IMR-90 (cell line): ENCODE measurements around the gene NPAS3. TPM values are rescaled to one million over a fixed set of nuclear protein-coding genes. Genes with fewer than 3 reads are reported as not detected.

Experiments
- ATAC-seq: fragments of 200-7000 bp; cut with Tn5 transposase; 2 replicates; pipeline ENCODE4 v1.9.1; 2020; ENCODE audit warnings: low read depth, mild to moderate bottlenecking, moderate library complexity
- BruUV-seq: library from RNA; stranded (reverse); fragments of 400-500 nt; replicated peaks from 2 replicates; lab custom pipeline; 2021; lab: Mats Ljungman, UMichigan
- CTCF ChIA-PET: fragments of 300-600 bp; formaldehyde crosslinking; extraction: SDS; loops from one replicate; lab custom pipeline; 2021; ENCODE audit warnings: antibody characterized with exemption; lab: Yijun Ruan, JAX
- POLR2A ChIA-PET: fragments of 300-600 bp; sonication (Branson Sonifier 250); formaldehyde crosslinking; loops from one replicate; lab custom pipeline; 2022; ENCODE audit warnings: antibody characterized with exemption; ENCODE audit not compliant: unreplicated experiment; lab: Charles Lee
- DNase-seq: peaks from one replicate; pipeline ENCODE4 v3.0.0; 2013
- H2AFZ ChIP-seq: replicated peaks from 2 replicates; pipeline ENCODE3; 2013; ENCODE audit warnings: low read length, mild to moderate bottlenecking; ENCODE audit not compliant: poor library complexity
- H2AK5ac ChIP-seq: 2 replicates; pipeline ENCODE4 v1.6.1; 2013; ENCODE audit warnings: low read depth, low read length, inconsistent platforms
- H2AK9ac ChIP-seq: replicated peaks from 2 replicates; pipeline ENCODE3; 2013; ENCODE audit warnings: mild to moderate bottlenecking, low read depth, low read length, moderate library complexity; ENCODE audit not compliant: poor library complexity
- H2BK120ac ChIP-seq: 2 replicates; pipeline ENCODE4 v1.6.1; 2013; ENCODE audit warnings: low read depth, low read length, inconsistent platforms
- H2BK15ac ChIP-seq: 3 replicates; pipeline ENCODE4 v1.6.1; 2013; ENCODE audit warnings: low read depth, low read length, inconsistent platforms
- H2BK20ac ChIP-seq: 2 replicates; pipeline ENCODE4 v1.6.1; 2013; ENCODE audit warnings: low read depth, mild to moderate bottlenecking, inconsistent platforms, low read length, moderate library complexity
- H2BK5ac ChIP-seq: 2 replicates; pipeline ENCODE4 v1.6.1; 2013; ENCODE audit warnings: mild to moderate bottlenecking, low read depth, low read length, inconsistent platforms; ENCODE audit not compliant: poor library complexity, severe bottlenecking
- H3K14ac ChIP-seq: replicated peaks from 2 replicates; pipeline ENCODE4 v1.6.1; 2013; ENCODE audit warnings: low read depth, low read length, inconsistent platforms
- H3K18ac ChIP-seq: 2 replicates; pipeline ENCODE4 v1.6.1; 2013; ENCODE audit warnings: low read depth, low read length, control low read depth
- H3K23ac ChIP-seq: 2 replicates; pipeline ENCODE4 v1.6.1; 2013; ENCODE audit warnings: low read depth, low read length, inconsistent platforms
- H3K27ac ChIP-seq: 2 replicates; pipeline ENCODE4 v1.5.1; 2013; ENCODE audit warnings: mild to moderate bottlenecking, control low read depth, low read length; ENCODE audit not compliant: insufficient read depth
- H3K27me3 ChIP-seq: 2 replicates; pipeline ENCODE4 v1.6.1; 2013; ENCODE audit warnings: low read length; ENCODE audit not compliant: control insufficient read depth, insufficient read depth
- H3K36me3 ChIP-seq: 2 replicates; pipeline ENCODE4 v1.6.1; 2013; ENCODE audit warnings: low read length, mixed read lengths; ENCODE audit not compliant: control insufficient read depth, insufficient read depth
- H3K4ac ChIP-seq: 2 replicates; pipeline ENCODE4 v1.6.1; 2013; ENCODE audit warnings: low read depth, low read length, inconsistent platforms
- H3K4me1 ChIP-seq: 2 replicates; pipeline ENCODE4 v1.6.1; 2013; ENCODE audit warnings: low read length, mixed read lengths; ENCODE audit not compliant: control insufficient read depth, insufficient read depth
- H3K4me2 ChIP-seq: 2 replicates; pipeline ENCODE4 v1.6.1; 2013; ENCODE audit warnings: low read depth, mild to moderate bottlenecking, control low read depth, low read length, moderate library complexity
- H3K4me3 ChIP-seq: 2 replicates; pipeline ENCODE4 v1.5.1; 2013; ENCODE audit warnings: low read depth, mild to moderate bottlenecking, control low read depth, low read length, moderate library complexity; ENCODE audit not compliant: insufficient read depth
- H3K56ac ChIP-seq: 2 replicates; pipeline ENCODE4 v1.6.1; 2013; ENCODE audit warnings: low read length, inconsistent platforms; ENCODE audit not compliant: insufficient read depth; ENCODE audit errors: extremely low read depth
- H3K79me1 ChIP-seq, 2 experiments: 2 replicates each; pipeline ENCODE4 v1.6.1; 2013; ENCODE audit warnings: low read length in 2 of 2, inconsistent platforms in 1 of 2, low read depth in 1 of 2
- H3K9ac ChIP-seq: 2 replicates; pipeline ENCODE4 v1.6.1; 2013; ENCODE audit warnings: low read depth, low read length, control low read depth
- H3K9me1 ChIP-seq: 2 replicates; pipeline ENCODE4 v1.6.1; 2013; ENCODE audit warnings: low read length, inconsistent platforms; ENCODE audit not compliant: insufficient read depth
- H3K9me3 ChIP-seq: 2 replicates; pipeline ENCODE4 v1.6.1; 2013; ENCODE audit warnings: low read length; ENCODE audit not compliant: control insufficient read depth, insufficient read depth
- H4K20me1 ChIP-seq: 2 replicates; pipeline ENCODE4 v1.6.1; 2013; ENCODE audit warnings: low read length, inconsistent platforms; ENCODE audit not compliant: insufficient read depth
- H4K5ac ChIP-seq: 2 replicates; pipeline ENCODE4 v1.6.1; 2013; ENCODE audit warnings: mild to moderate bottlenecking, low read depth, low read length, control low read depth
- H4K8ac ChIP-seq, 2 experiments: 2 replicates each; pipeline ENCODE4 v1.6.1; 2013; ENCODE audit warnings: low read depth in 2 of 2, low read length in 2 of 2, control low read depth in 1 of 2, inconsistent platforms in 1 of 2
- H4K91ac ChIP-seq: 2 replicates; pipeline ENCODE4 v1.6.1; 2013; ENCODE audit warnings: low read depth, low read length, inconsistent platforms; ENCODE audit not compliant: insufficient read depth
- CHD1 ChIP-seq: IDR thresholded peaks from 2 replicates; pipeline ENCODE4 v1.6.1; 2012; ENCODE audit warnings: low read depth, low read length, improper control_type of control experiment
- FOS ChIP-seq: fragments of 150-350 bp; IDR thresholded peaks from 2 replicates; pipeline ENCODE4 v1.6.1; 2016; ENCODE audit warnings: low read depth, low read length
- MAZ ChIP-seq: IDR thresholded peaks from 2 replicates; pipeline ENCODE4 v1.6.1; 2012; ENCODE audit warnings: low read depth, mild to moderate bottlenecking, low read length, improper control_type of control experiment, moderate library complexity, borderline replicate concordance
- MXI1 ChIP-seq: IDR thresholded peaks from 2 replicates; pipeline ENCODE4 v1.6.1; 2012; ENCODE audit warnings: low read depth, mild to moderate bottlenecking, low read length, moderate library complexity, borderline replicate concordance
- NFE2L2 ChIP-seq: fragments of 150-350 bp; IDR thresholded peaks from 2 replicates; pipeline ENCODE4 v1.6.1; 2016; ENCODE audit warnings: low read depth, mild to moderate bottlenecking, low read length
- POLR2A ChIP-seq: IDR thresholded peaks from 2 replicates; pipeline ENCODE4 v1.6.1; 2012; ENCODE audit warnings: mild to moderate bottlenecking, low read depth, low read length
- RCOR1 ChIP-seq: IDR thresholded peaks from 2 replicates; pipeline ENCODE4 v1.6.1; 2012; ENCODE audit warnings: mild to moderate bottlenecking, low read length, improper control_type of control experiment; ENCODE audit not compliant: insufficient replicate concordance
- RFX5 ChIP-seq: IDR thresholded peaks from 2 replicates; pipeline ENCODE4 v1.8.0; 2012; ENCODE audit warnings: low read depth, mild to moderate bottlenecking, low read length, moderate library complexity
- SMC3 ChIP-seq: fragments of 150-350 bp; IDR thresholded peaks from 2 replicates; pipeline ENCODE4 v1.6.1; 2016; ENCODE audit warnings: low read depth, mild to moderate bottlenecking, antibody characterized with exemption, low read length, moderate library complexity
- USF2 ChIP-seq: fragments of 150-350 bp; IDR thresholded peaks from 2 replicates; pipeline ENCODE4 v1.6.1; 2017; ENCODE audit warnings: mild to moderate bottlenecking, antibody characterized with exemption, low read length, low read depth
- WGBS, 2 experiments: methylation state at CpG; one replicate each; pipeline versions ENCODE4 v1.1.5 to v1.1.7; 2013; ENCODE audit warnings: missing lambda C conversion rate in 2 of 2; ENCODE audit not compliant: insufficient read length in 1 of 2; ENCODE audit errors: extremely low coverage in 2 of 2; 5-methylcytosine and 5-hydroxymethylcytosine counted together
- dilution Hi-C: fragments of 300-500 bp; cut with HindIII; formaldehyde crosslinking; loops from one replicate; pipeline ENCODE4 v1.14.3; 2018; ENCODE audit warnings: low sequenced_read_pairs; ENCODE audit not compliant: unreplicated experiment
- in situ Hi-C: fragments of 300-500 bp; cut with MboI; formaldehyde crosslinking; loops from 3 replicates; pipeline ENCODE4 v1.14.3; 2019; ENCODE audit warnings: low sequenced_read_pairs, inconsistent platforms, mixed read lengths
- intact Hi-C: fragments of 100-400 bp; cut with micrococcal nuclease; formaldehyde crosslinking; loops from 2 replicates; pipeline ENCODE4 v1.10.0; 2022
- polyA plus RNA-seq, 3 experiments: library from polyadenylated mRNA; depleted of rRNA; stranded (reverse); fragments of >200 nt; gene quantifications; 2 replicates each; pipeline ENCODE4 v1.2.3, GENCODE V29; 2012; ENCODE audit warnings: low replicate concordance in 1 of 3
- total RNA-seq: library from RNA; depleted of rRNA; stranded (reverse); fragments of >200 nt; gene quantifications from 2 replicates; pipeline ENCODE4 v1.2.3, GENCODE V29; 2012
- TF ChIP-seq, protein P1 (sequence below): conservative IDR thresholded peaks from 2 replicates; pipeline ENCODE4 v1.5.1; 2012; ENCODE audit warnings: mild to moderate bottlenecking, low read depth, low read length, improper control_type of control experiment

Gene NPAS3
- total and polyA plus RNA-seq, 2 of the 4 experiments (the other 2 are of a cell fraction) = not detected

GRCh38 chr14:33493266-33493665 lies 554.6 kb downstream of the NPAS3 start:
- no peaks in the 10 kb centered on the region for H3K9me3 ChIP-seq

More at GRCh38 chr14:33493266-33493665, 554.6 kb downstream of the NPAS3 start:
- Histone ChIP-seq H3K4ac (no peak overlapping the region), H3K56ac (no peak overlapping the region), H3K14ac (no peak overlapping the region), H2BK5ac (no peak overlapping the region), H3K18ac (no peak overlapping the region), H2AK5ac (no peak overlapping the region), H4K20me1 (no peaks in the 10 kb centered on the region), H3K4me3 (no peak overlapping the region), H3K27ac (no peak overlapping the region), H4K5ac (no peak overlapping the region), H2AFZ (peak overlapping the region; percentile 13), H3K4me1 (no peaks in the 10 kb centered on the region), H4K91ac (no peak overlapping the region), H3K36me3 (no peaks in the 10 kb centered on the region), H2BK120ac (no peak overlapping the region), H3K9me1 (no peaks in the 10 kb centered on the region), H3K23ac (no peak overlapping the region), H2AK9ac (no peak overlapping the region), H2BK20ac (no peak overlapping the region), H3K79me1 (no peaks in the 10 kb centered on the region), H3K27me3 (no peaks in the 10 kb centered on the region), H3K4me2 (no peak overlapping the region), H4K8ac (no peak overlapping the region), H3K9ac (no peak overlapping the region), H2BK15ac (no peak overlapping the region)
- DNase-seq (no peak), ATAC-seq (no peak)
- intact Hi-C loops (no loop called here), dilution Hi-C loops (no loop called here), in situ Hi-C loops (no loop called here)
- WGBS, 2 experiments = 30% methylated on average over 2 of the region's 6 CpGs; no CpG with 5 or more reads in 1 of the 2 experiments
- BruUV-seq = no TSS peak
- CTCF ChIA-PET = interaction anchor here (0.6 kb wide), 1 partner anchor 18 kb away, joined by 6 read pairs; no protein-coding TSS in a partner anchor
- TF ChIP-seq POLR2A (no peak), CHD1 (no peak), SMC3 (no peak), RCOR1 (no peak), FOS (no peak), NFE2L2 (no peak), MXI1 (no peak), MAZ (no peak), USF2 (no peak), RFX5 (no peak)
- TF ChIP-seq, protein P1, sequence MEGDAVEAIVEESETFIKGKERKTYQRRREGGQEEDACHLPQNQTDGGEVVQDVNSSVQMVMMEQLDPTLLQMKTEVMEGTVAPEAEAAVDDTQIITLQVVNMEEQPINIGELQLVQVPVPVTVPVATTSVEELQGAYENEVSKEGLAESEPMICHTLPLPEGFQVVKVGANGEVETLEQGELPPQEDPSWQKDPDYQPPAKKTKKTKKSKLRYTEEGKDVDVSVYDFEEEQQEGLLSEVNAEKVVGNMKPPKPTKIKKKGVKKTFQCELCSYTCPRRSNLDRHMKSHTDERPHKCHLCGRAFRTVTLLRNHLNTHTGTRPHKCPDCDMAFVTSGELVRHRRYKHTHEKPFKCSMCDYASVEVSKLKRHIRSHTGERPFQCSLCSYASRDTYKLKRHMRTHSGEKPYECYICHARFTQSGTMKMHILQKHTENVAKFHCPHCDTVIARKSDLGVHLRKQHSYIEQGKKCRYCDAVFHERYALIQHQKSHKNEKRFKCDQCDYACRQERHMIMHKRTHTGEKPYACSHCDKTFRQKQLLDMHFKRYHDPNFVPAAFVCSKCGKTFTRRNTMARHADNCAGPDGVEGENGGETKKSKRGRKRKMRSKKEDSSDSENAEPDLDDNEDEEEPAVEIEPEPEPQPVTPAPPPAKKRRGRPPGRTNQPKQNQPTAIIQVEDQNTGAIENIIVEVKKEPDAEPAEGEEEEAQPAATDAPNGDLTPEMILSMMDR = no peak
- POLR2A ChIA-PET = no interaction called here
